HEK293 (cell line): ENCODE data around the gene ALG1.
"Not testable (repeated sequence)": the region's sequence is repeated elsewhere in the genome, so short reads cannot be mapped to it uniquely, and the experiment has no call there.

ENCODE experiments used
- CTCF ChIA-PET: fragments of 350-600 bp; formaldehyde crosslinking; extraction: SDS; loops from one replicate; lab custom pipeline; 2021; ENCODE audit warnings: antibody characterized with exemption; lab: Yijun Ruan, JAX
- POLR2A ChIA-PET: fragments of 300-600 bp; formaldehyde crosslinking; extraction: SDS; loops from one replicate; lab custom pipeline; 2020; ENCODE audit warnings: antibody characterized with exemption, inconsistent platforms; lab: Yijun Ruan, JAX
- H3K27ac ChIP-seq: fragments of 200-500 bp; sonication (Bioruptor generic); 2 replicates; pipeline ENCODE4 v1.5.1; 2014; ENCODE audit warnings: low read depth, low read length, control low read depth, inconsistent platforms; ENCODE audit errors: extremely low read depth
- H3K36me3 ChIP-seq, 2 experiments: fragments of 200-500 bp in 1 of 2; sonication (Bioruptor generic) in 1 of 2; 1 replicate in 1 of 2; 2 replicates in 1 of 2; pipeline ENCODE4 v1.5.1; 2014 to 2017; ENCODE audit warnings: inconsistent platforms in 2 of 2, low read length in 2 of 2; ENCODE audit not compliant: control insufficient read depth in 2 of 2, insufficient read depth in 1 of 2
- H3K4me1 ChIP-seq: fragments of 200-500 bp; sonication (Bioruptor generic); 2 replicates; pipeline ENCODE4 v1.5.1; 2014; ENCODE audit warnings: mild to moderate bottlenecking, low read length, inconsistent platforms; ENCODE audit not compliant: control insufficient read depth, insufficient read depth
- H3K4me3 ChIP-seq: 2 replicates; pipeline ENCODE4 v1.5.1; 2011; ENCODE audit warnings: low read depth, mild to moderate bottlenecking, control low read depth, low read length, moderate library complexity
- H3K9me3 ChIP-seq: fragments of 200-500 bp; sonication (Bioruptor generic); 2 replicates; pipeline ENCODE4 v1.5.1; 2014; ENCODE audit warnings: low read depth, low read length, inconsistent platforms; ENCODE audit not compliant: control insufficient read depth, insufficient read depth
- EGR2 ChIP-seq: fragments of 450-650 bp; formaldehyde crosslinking; IDR thresholded peaks from 2 replicates; pipeline ENCODE4 v1.5.1; 2016; ENCODE audit warnings: low read depth, missing biosample characterization, missing genetic modification characterization
- GLIS1 ChIP-seq: fragments of 450-650 bp; formaldehyde crosslinking; IDR thresholded peaks from 2 replicates; pipeline ENCODE4 v1.5.1; 2016; ENCODE audit warnings: missing biosample characterization, missing genetic modification characterization
- IKZF3 ChIP-seq: fragments of 450-650 bp; IDR thresholded peaks from 2 replicates; pipeline ENCODE4 v1.5.0; 2018; ENCODE audit warnings: missing biosample characterization, mild to moderate bottlenecking, missing genetic modification characterization, moderate library complexity
- OSR2 ChIP-seq: fragments of 450-650 bp; formaldehyde crosslinking; IDR thresholded peaks from 2 replicates; pipeline ENCODE4 v1.5.1; 2016; ENCODE audit warnings: missing biosample characterization, missing genetic modification characterization
- SP2 ChIP-seq: fragments of 450-650 bp; formaldehyde crosslinking; IDR thresholded peaks from 2 replicates; pipeline ENCODE4 v1.5.1; 2016; ENCODE audit warnings: missing biosample characterization, missing genetic modification characterization
- SP7 ChIP-seq: fragments of 450-650 bp; formaldehyde crosslinking; IDR thresholded peaks from 2 replicates; pipeline ENCODE4 v1.5.1; 2016; ENCODE audit warnings: missing biosample characterization, missing genetic modification characterization
- WT1 ChIP-seq: fragments of 450-650 bp; formaldehyde crosslinking; IDR thresholded peaks from 2 replicates; pipeline ENCODE4 v1.5.1; 2016; ENCODE audit warnings: missing biosample characterization, missing genetic modification characterization
- ZBTB17 ChIP-seq: fragments of 450-650 bp; formaldehyde crosslinking; IDR thresholded peaks from 2 replicates; pipeline ENCODE4 v1.5.1; 2016; ENCODE audit warnings: missing biosample characterization, missing genetic modification characterization
- ZBTB20 ChIP-seq: fragments of 450-650 bp; formaldehyde crosslinking; IDR thresholded peaks from 2 replicates; pipeline ENCODE4 v1.5.1; 2016; ENCODE audit warnings: missing biosample characterization, missing genetic modification characterization
- ZBTB21 ChIP-seq: fragments of 450-650 bp; formaldehyde crosslinking; IDR thresholded peaks from 2 replicates; pipeline ENCODE4 v1.5.1; 2017; ENCODE audit warnings: missing biosample characterization, missing genetic modification characterization
- ZEB2 ChIP-seq: fragments of 450-650 bp; formaldehyde crosslinking; IDR thresholded peaks from 2 replicates; pipeline ENCODE4 v1.5.1; 2016; ENCODE audit warnings: missing biosample characterization, missing genetic modification characterization
- ZFHX2 ChIP-seq: fragments of 450-650 bp; formaldehyde crosslinking; conservative IDR thresholded peaks from 2 replicates; pipeline ENCODE4 v1.5.1; 2016; ENCODE audit warnings: missing biosample characterization, missing genetic modification characterization
- ZNF10 ChIP-seq: fragments of 450-650 bp; formaldehyde crosslinking; IDR thresholded peaks from 2 replicates; pipeline ENCODE4 v1.5.1; 2017; ENCODE audit warnings: missing biosample characterization, missing genetic modification characterization
- ZNF366 ChIP-seq: fragments of 450-650 bp; formaldehyde crosslinking; conservative IDR thresholded peaks from 2 replicates; pipeline ENCODE4 v1.5.1; 2016; ENCODE audit warnings: missing biosample characterization, missing genetic modification characterization
- ZNF423 ChIP-seq: fragments of 450-650 bp; formaldehyde crosslinking; IDR thresholded peaks from 2 replicates; pipeline ENCODE4 v1.5.1; 2016; ENCODE audit warnings: missing biosample characterization, missing genetic modification characterization
- ZNF580 ChIP-seq: fragments of 450-650 bp; formaldehyde crosslinking; IDR thresholded peaks from 2 replicates; pipeline ENCODE4 v1.5.1; 2016; ENCODE audit warnings: missing biosample characterization, missing genetic modification characterization
- ZNF596 ChIP-seq: fragments of 450-650 bp; IDR thresholded peaks from 2 replicates; pipeline ENCODE4 v1.5.0; 2018; ENCODE audit warnings: missing biosample characterization, mild to moderate bottlenecking, missing genetic modification characterization, moderate library complexity
- ZNF629 ChIP-seq: fragments of 450-650 bp; formaldehyde crosslinking; IDR thresholded peaks from 2 replicates; pipeline ENCODE4 v1.5.1; 2017; ENCODE audit warnings: missing biosample characterization, missing genetic modification characterization
- ZNF777 ChIP-seq: fragments of 450-650 bp; formaldehyde crosslinking; IDR thresholded peaks from 2 replicates; pipeline ENCODE4 v1.5.1; 2017; ENCODE audit warnings: missing biosample characterization, missing genetic modification characterization, borderline replicate concordance
- ZXDB ChIP-seq: fragments of 450-650 bp; formaldehyde crosslinking; IDR thresholded peaks from 2 replicates; pipeline ENCODE4 v1.5.1; 2016; ENCODE audit warnings: missing biosample characterization, missing genetic modification characterization
- TF ChIP-seq, protein P1 (sequence below): fragments of 450-650 bp; formaldehyde crosslinking; IDR thresholded peaks from 2 replicates; pipeline ENCODE4 v1.5.1; 2016; ENCODE audit warnings: missing biosample characterization, missing genetic modification characterization
- TF ChIP-seq, protein P2 (sequence below): fragments of 450-650 bp; formaldehyde crosslinking; IDR thresholded peaks from 2 replicates; pipeline ENCODE4 v1.5.1; 2016; ENCODE audit warnings: missing biosample characterization, missing genetic modification characterization, low read depth

The ALG1 gene

GRCh38 chr16:5108505-5109158, 37.0 kb downstream of the ALG1 start:
- TF ChIP-seq OSR2 (tag by site-specific recombination): no peak
- TF ChIP-seq ZNF423 (tag by site-specific recombination): no peak
- TF ChIP-seq, protein P1, sequence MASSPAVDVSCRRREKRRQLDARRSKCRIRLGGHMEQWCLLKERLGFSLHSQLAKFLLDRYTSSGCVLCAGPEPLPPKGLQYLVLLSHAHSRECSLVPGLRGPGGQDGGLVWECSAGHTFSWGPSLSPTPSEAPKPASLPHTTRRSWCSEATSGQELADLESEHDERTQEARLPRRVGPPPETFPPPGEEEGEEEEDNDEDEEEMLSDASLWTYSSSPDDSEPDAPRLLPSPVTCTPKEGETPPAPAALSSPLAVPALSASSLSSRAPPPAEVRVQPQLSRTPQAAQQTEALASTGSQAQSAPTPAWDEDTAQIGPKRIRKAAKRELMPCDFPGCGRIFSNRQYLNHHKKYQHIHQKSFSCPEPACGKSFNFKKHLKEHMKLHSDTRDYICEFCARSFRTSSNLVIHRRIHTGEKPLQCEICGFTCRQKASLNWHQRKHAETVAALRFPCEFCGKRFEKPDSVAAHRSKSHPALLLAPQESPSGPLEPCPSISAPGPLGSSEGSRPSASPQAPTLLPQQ (tag by site-specific recombination): no peak
- no peak for TF ChIP-seq ZNF596 (tag by site-specific recombination)
- no peak for TF ChIP-seq ZNF777 (tag by site-specific recombination)
- ChIA-PET POLR2A (no interaction called here), CTCF (no interaction called here)
- Histone ChIP-seq H3K27ac (no peak overlapping the region), H3K9me3 (no peaks in the 10 kb centered on the region), H3K36me3 (no peaks in the 10 kb centered on the region), H3K4me1 (no peaks in the 10 kb centered on the region), H3K4me3 (no peak overlapping the region)

GRCh38 chr16:5110933-5111332, 39.3 kb downstream of the ALG1 start:
- CTCF ChIA-PET, H3K27ac ChIP-seq, H3K9me3 ChIP-seq, H3K4me1 ChIP-seq, H3K4me3 ChIP-seq, POLR2A ChIA-PET, H3K36me3 ChIP-seq: not testable (repeated sequence)

DNA sequence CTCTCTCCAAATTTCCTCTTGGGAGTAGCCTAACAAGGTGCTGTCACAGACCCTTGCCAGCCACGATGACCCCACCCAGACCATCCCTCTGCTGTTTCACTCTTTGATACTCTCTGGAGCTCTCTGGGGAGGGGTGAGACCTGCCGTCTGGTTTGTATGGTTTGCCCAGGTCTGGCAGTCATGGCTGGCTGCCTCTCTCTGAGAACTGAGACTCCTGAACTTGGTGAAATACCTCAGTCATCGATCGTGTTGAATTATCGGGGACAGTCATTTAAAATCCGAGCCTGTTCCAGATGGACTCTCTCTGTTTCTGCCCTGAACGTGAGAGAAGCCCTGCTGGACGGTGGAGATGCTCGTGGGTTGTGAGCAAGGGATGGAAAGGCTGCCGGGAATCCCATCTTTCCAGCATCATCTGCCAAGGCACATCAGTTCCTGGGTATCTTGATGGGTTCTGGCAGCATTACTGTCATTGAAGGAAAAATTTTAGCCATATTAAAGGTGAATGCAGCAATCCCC, 45.2 kb downstream of the ALG1 start:
- H3K27ac ChIP-seq: peak overlapping the region; percentile 40; the same call in 1 of the 2 replicates
- H3K9me3 ChIP-seq, CTCF ChIA-PET, H3K36me3 ChIP-seq, H3K4me3 ChIP-seq, H3K4me1 ChIP-seq: not testable (repeated sequence)
- POLR2A ChIA-PET: interaction anchor here (0.6 to 1.5 kb wide), 2 partner anchors 12 to 18 kb away, joined by 3 to 7 read pairs; no protein-coding TSS in a partner anchor
- TF ChIP-seq ZBTB20 (tag by site-specific recombination): peak; percentile 3; the same call in 1 of the 2 replicates
- peak; percentile 83 for TF ChIP-seq ZBTB17 (tag by site-specific recombination)

DNA sequence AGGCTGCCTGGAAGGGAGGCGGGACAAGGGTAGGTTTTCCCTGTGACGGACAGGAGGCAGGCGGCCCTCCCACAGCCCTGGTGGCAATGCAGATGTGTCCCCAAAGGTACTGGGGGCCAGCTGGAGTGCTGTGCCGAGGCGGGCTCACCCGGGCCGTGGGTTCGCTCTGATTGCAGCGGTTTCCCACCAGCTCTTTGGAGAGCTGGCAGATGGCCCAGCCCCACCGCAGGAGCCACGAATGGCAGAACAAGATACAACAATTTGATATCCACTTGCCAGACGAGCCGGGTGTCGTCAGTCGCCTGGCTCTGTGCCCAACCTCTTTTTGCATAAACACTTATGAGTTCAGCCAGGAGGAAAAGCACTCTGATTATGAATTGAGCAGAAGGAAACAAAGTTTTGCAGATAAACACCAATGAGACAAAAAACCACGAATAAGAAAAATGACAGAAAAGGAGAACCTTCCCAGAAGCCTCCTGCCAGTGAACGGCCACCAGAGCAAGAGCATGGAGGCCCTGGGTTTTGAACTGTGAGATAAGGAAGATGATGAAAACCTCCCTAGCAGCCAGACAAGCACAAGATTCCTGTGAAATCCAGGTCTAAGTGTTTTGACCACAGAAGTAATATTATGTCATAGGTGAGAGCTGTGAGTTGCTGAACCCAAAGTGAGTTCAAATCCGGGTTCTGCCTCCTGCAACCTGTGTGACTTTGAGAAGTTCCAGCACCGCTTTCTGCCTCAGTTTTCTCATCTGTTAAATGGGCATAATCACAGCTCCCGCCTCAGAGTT, 45.9 kb downstream of the ALG1 start:
- H3K4me3 ChIP-seq: peak overlapping the region; percentile 14
- CTCF ChIA-PET: not testable (repeated sequence)
- POLR2A ChIA-PET: interaction anchor here (0.6 to 1.5 kb wide), 2 partner anchors 13 to 19 kb away, joined by 3 to 7 read pairs; no protein-coding TSS in a partner anchor
- TF ChIP-seq ZXDB: 0 out of 2 replicates have a peak, but pooled peaks have one; percentile 19
- TF ChIP-seq ZNF629: peak; percentile 63; the same call in 1 of the 2 replicates
- 0 out of 2 replicates have a peak, but pooled peaks have one; percentile 49 for TF ChIP-seq ZEB2 (tag by site-specific recombination)
- TF ChIP-seq ZBTB21: peak; percentile 57; the same call in 1 of the 2 replicates
- peak; percentile 50; the same call in 1 of the 2 replicates for TF ChIP-seq ZFHX2 (tag by site-specific recombination)
- peak; percentile 19; the same call in 1 of the 2 replicates for TF ChIP-seq ZNF596 (tag by site-specific recombination)
- TF ChIP-seq IKZF3: 0 out of 2 replicates have a peak, but pooled peaks have one; percentile 25
- 0 out of 2 replicates have a peak, but pooled peaks have one; percentile 11 for TF ChIP-seq WT1 (tag by site-specific recombination)
- TF ChIP-seq SP2 (tag by site-specific recombination): peak; percentile 30
- peak; percentile 59 for TF ChIP-seq EGR2 (tag by site-specific recombination)
- 0 out of 2 replicates have a peak, but pooled peaks have one; percentile 51 for TF ChIP-seq ZNF580
- TF ChIP-seq SP7 (tag by site-specific recombination): 0 out of 2 replicates have a peak, but pooled peaks have one; percentile 25
- TF ChIP-seq, protein P2, sequence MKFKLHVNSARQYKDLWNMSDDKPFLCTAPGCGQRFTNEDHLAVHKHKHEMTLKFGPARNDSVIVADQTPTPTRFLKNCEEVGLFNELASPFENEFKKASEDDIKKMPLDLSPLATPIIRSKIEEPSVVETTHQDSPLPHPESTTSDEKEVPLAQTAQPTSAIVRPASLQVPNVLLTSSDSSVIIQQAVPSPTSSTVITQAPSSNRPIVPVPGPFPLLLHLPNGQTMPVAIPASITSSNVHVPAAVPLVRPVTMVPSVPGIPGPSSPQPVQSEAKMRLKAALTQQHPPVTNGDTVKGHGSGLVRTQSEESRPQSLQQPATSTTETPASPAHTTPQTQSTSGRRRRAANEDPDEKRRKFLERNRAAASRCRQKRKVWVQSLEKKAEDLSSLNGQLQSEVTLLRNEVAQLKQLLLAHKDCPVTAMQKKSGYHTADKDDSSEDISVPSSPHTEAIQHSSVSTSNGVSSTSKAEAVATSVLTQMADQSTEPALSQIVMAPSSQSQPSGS (tag by site-specific recombination): peak; percentile 6; the same call in 1 of the 2 replicates
- peak; percentile 34; the same call in 1 of the 2 replicates for TF ChIP-seq OSR2 (tag by site-specific recombination)
- peak; percentile 66 for TF ChIP-seq GLIS1 (tag by site-specific recombination)
- peak; percentile 71 for TF ChIP-seq ZNF366 (tag by site-specific recombination)
- 0 out of 2 replicates have a peak, but pooled peaks have one; percentile 43 for TF ChIP-seq ZBTB17 (tag by site-specific recombination)
- TF ChIP-seq ZNF10 (tag by site-specific recombination): peak; percentile 62; the same call in 1 of the 2 replicates
- TF ChIP-seq, all 188 proteins: peak for 18; not testable (repeated sequence) for 170
- not testable (repeated sequence) for H3K36me3 ChIP-seq, H3K4me1 ChIP-seq, H3K9me3 ChIP-seq
- H3K27ac ChIP-seq: peak overlapping the region; percentile 41; the same call in 1 of the 2 replicates
